Colonic mucosa (tissue), 4 donors: ENCODE data around the gene PDZK1IP1. TPM values are rescaled to one million over a fixed set of nuclear protein-coding genes. Genes with fewer than 3 reads are reported as not detected.
"Not testable (repeated sequence)": the region's sequence is repeated elsewhere in the genome, so short reads cannot be mapped to it uniquely, and the experiment has no call there.

Experiments used
- DNase-seq: peaks from one replicate; pipeline ENCODE4 v3.0.0-alpha.2; 2020
- H3K27ac ChIP-seq: fragments of 200-600 bp; one replicate; pipeline ENCODE4 v1.8.0; 2021
- H3K27me3 ChIP-seq: fragments of 200-600 bp; one replicate; pipeline ENCODE4 v1.8.0; 2021
- H3K36me3 ChIP-seq: fragments of 200-600 bp; one replicate; pipeline ENCODE4 v1.8.0; 2021
- H3K4me1 ChIP-seq: fragments of 200-600 bp; one replicate; pipeline ENCODE4 v1.8.0; 2021; ENCODE audit warnings: mild to moderate bottlenecking
- H3K4me3 ChIP-seq: fragments of 200-600 bp; one replicate; pipeline ENCODE4 v1.8.0; 2021
- H3K9ac ChIP-seq, 2 donors: one replicate each; pipeline ENCODE4 v1.7.0; 2013; ENCODE audit warnings: control low read depth in 2 of 2, low read depth in 2 of 2, low read length in 2 of 2
- H3K9me3 ChIP-seq: fragments of 200-600 bp; one replicate; pipeline ENCODE4 v1.8.0; 2021
- CTCF ChIP-seq: fragments of 200-600 bp; IDR thresholded peaks from one replicate; pipeline ENCODE4 v1.8.0; 2022; ENCODE audit warnings: antibody characterized with exemption, mild to moderate bottlenecking
- intact Hi-C: fragments of 100-400 bp; cut with DNase I; formaldehyde crosslinking; loops from one replicate; pipeline ENCODE4 v1.14.1; 2022
- total RNA-seq, 2 donors: library from RNA; stranded (reverse); fragmentation: NEBNext Ultra II Directional in 1 of 2; extraction: Animal tissue kit (Norgen Biotek cat#: 25700) in 1 of 2; gene quantifications; one replicate each; pipeline ENCODE4 v1.2.1, GENCODE V29; 2021
- donor health status: healthy.
- donor health status: DM: no; HTN: no; CAD: no.
- donor health status: DM: no; HTN: no; CAD: no.

The PDZK1IP1 gene
- total RNA-seq, 2 donors from 2014 or later: 40.6 to 85.2 TPM

- Histone ChIP-seq H3K27me3 (no peaks in the 10 kb centered on the region), H3K4me1 (no peaks in the 10 kb centered on the region), H3K4me3 (no peak overlapping the region), H3K9me3 (no peaks in the 10 kb centered on the region), H3K36me3 (no peaks in the 10 kb centered on the region), H3K9ac (no peak overlapping the region), H3K27ac (no peak overlapping the region)
- intact Hi-C loops: no loop called here
- no peak for TF ChIP-seq CTCF
- DNase-seq: no peak
Measured at GRCh38 chr1:47160716-47161115, 29.1 kb downstream of the PDZK1IP1 start.

- H3K4me3 ChIP-seq, H3K36me3 ChIP-seq, H3K27ac ChIP-seq, intact Hi-C loops, H3K9ac ChIP-seq, H3K4me1 ChIP-seq, DNase-seq, H3K9me3 ChIP-seq, H3K27me3 ChIP-seq: not testable (repeated sequence)
Measured at GRCh38 chr1:47157957-47158356, 31.9 kb downstream of the PDZK1IP1 start.

- intact Hi-C loops, H3K27me3 ChIP-seq, H3K36me3 ChIP-seq, H3K4me1 ChIP-seq, H3K27ac ChIP-seq, H3K9ac ChIP-seq, H3K9me3 ChIP-seq, H3K4me3 ChIP-seq, DNase-seq: not testable (repeated sequence)
Measured at GRCh38 chr1:47156457-47156856, 33.4 kb downstream of the PDZK1IP1 start.

- intact Hi-C loops, H3K4me1 ChIP-seq, DNase-seq, H3K4me3 ChIP-seq, H3K27me3 ChIP-seq, H3K9me3 ChIP-seq, H3K9ac ChIP-seq, H3K36me3 ChIP-seq, H3K27ac ChIP-seq: not testable (repeated sequence)
Measured at GRCh38 chr1:47149162-47149561, 40.7 kb downstream of the PDZK1IP1 start.

DNA sequence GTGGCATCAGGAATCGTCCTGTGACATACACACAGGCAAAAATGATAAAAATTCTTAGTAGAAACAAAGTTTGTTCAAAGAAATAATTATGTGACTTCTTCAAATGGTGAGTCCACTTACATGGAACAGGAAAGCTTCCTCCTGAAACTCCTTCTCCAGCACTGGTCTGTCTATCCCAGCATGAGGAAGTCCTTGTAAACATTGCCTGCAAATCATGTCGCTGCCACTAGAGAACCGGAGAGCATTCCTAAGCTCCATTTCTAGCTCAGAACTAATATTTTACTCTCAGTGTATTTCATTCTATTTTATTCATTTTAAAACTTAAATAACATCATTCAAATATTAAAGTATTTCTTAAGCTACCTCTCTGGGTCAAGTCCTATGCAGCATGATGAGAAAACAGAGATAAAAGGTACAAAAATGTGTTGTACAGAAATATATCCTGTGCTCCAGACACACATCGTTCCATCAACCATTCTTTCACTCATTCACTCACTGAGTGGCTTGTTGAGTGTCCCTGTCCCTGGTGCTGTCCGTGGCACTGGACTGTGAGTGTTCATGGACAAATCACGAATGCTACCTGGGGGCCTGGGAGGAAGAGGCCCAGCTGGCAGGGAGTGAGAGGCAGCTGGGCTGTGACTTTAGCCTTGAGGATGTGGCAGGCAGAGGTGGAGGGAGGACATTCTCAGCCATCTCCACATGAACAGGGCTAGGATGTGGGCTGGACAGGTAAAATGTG lies 42.6 kb downstream of the PDZK1IP1 start:
- no peak for DNase-seq
- no peaks in the 10 kb centered on the region for H3K36me3 ChIP-seq
- no peak overlapping the region for H3K9ac ChIP-seq
- no peak overlapping the region for H3K27ac ChIP-seq
- TF ChIP-seq CTCF: no peak
- no peaks in the 10 kb centered on the region for H3K4me1 ChIP-seq
- intact Hi-C loops: no loop called here
- H3K27me3 ChIP-seq: no peaks in the 10 kb centered on the region
- no peaks in the 10 kb centered on the region for H3K9me3 ChIP-seq
- H3K4me3 ChIP-seq: no peak overlapping the region

- DNase-seq, H3K4me1 ChIP-seq, H3K4me3 ChIP-seq, H3K27ac ChIP-seq, H3K9me3 ChIP-seq, H3K36me3 ChIP-seq, H3K9ac ChIP-seq, intact Hi-C loops, H3K27me3 ChIP-seq: not testable (repeated sequence)
Measured at GRCh38 chr1:47146495-47146894, 43.3 kb downstream of the PDZK1IP1 start.

DNA sequence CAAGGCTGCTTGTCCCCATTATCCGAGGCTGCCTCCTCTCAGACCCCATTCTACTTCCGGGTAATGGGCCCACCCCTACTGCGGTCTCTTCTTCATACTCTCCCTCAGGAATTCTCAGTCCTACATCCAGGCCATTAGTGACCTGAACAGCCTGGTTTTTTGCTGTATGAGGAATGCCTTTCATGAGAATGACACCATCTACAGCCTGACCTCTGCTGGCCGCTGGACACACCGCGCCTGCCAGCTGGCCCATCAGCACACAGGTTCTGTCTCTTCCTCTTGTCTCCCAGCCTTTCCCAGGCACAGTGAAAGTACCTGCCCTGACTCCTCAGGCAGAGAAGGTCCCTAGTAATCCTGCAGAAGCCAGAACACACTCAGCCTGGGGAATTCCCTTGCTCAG lies 46.2 kb downstream of the PDZK1IP1 start:
- H3K4me1 ChIP-seq, H3K36me3 ChIP-seq, H3K4me3 ChIP-seq, H3K9me3 ChIP-seq, DNase-seq, intact Hi-C loops, H3K27me3 ChIP-seq, H3K27ac ChIP-seq, H3K9ac ChIP-seq: not testable (repeated sequence)

DNA sequence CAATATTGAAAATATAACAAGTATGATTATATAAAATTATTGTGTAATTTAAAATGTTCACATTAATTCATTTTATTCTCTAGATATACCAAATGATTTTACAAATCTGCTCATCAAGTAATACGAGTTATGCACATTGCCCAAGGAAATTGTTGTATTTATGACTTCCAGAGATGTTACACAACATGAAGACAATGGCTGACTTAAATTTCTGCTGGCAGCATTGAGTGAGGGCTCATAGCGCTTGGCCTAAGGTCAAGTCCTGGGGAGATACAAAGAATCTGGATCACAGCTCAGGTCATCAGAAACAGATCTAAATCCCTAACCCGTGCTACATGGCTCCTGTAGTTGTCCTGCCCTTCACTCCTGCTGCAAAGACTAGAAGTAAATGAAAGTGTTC lies 49.5 kb downstream of the PDZK1IP1 start:
- H3K4me1 ChIP-seq, H3K36me3 ChIP-seq, DNase-seq, H3K9me3 ChIP-seq, intact Hi-C loops, H3K27me3 ChIP-seq, H3K9ac ChIP-seq, H3K4me3 ChIP-seq, H3K27ac ChIP-seq: not testable (repeated sequence)
